Thyroid gland (tissue), 4 donors: Measurements from ENCODE around the gene CCDC187. TPM values are rescaled to one million over a fixed set of nuclear protein-coding genes. Genes with fewer than 3 reads are reported as not detected.

Source experiments
- DNase-seq, 2 donors: peaks; one replicate each; pipeline ENCODE4 v3.0.0-alpha.2; 2019
- H3K27ac ChIP-seq, 3 donors: fragments of 200-600 bp; sonication (generic); 1 replicate in 2 of 3; 2 replicates in 1 of 3; pipeline ENCODE4 v1.5.1; 2016 to 2019; ENCODE audit warnings: mild to moderate bottlenecking in 1 of 3, moderate library complexity in 1 of 3
- H3K27me3 ChIP-seq: fragments of 200-600 bp; sonication (generic); one replicate; pipeline ENCODE4 v1.5.1; 2019
- H3K36me3 ChIP-seq, 2 donors: fragments of 200-600 bp; sonication (generic); one replicate each; pipeline ENCODE4 v1.5.1; 2016 to 2019
- H3K4me1 ChIP-seq, 2 donors: fragments of 200-600 bp; sonication (generic); one replicate each; pipeline ENCODE4 v1.5.1; 2017 to 2019
- H3K4me3 ChIP-seq, 3 donors: fragments of 200-600 bp; sonication (generic); replicated peaks in 1 of 3; 1 replicate in 2 of 3; 2 replicates in 1 of 3; pipeline ENCODE4 v1.5.1; 2016; ENCODE audit warnings: mild to moderate bottlenecking in 1 of 3
- H3K9me3 ChIP-seq: fragments of 200-600 bp; sonication (generic); one replicate; pipeline ENCODE4 v1.5.1; 2017
- CTCF ChIP-seq, 6 experiments: fragments of 200-600 bp in 3 of 6; fragments of 450-650 bp in 3 of 6; sonication (generic) in 3 of 6; IDR thresholded peaks; one replicate each; pipeline ENCODE4 v1.5.1; 2016 to 2019; ENCODE audit warnings: antibody characterized with exemption in 6 of 6, mild to moderate bottlenecking in 2 of 6, inconsistent platforms in 1 of 6, moderate library complexity in 1 of 6
- POLR2A ChIP-seq, 2 donors: fragments of 450-650 bp; IDR thresholded peaks; one replicate each; pipeline ENCODE4 v1.6.1; 2017; ENCODE audit warnings: antibody characterized with exemption in 2 of 2, mild to moderate bottlenecking in 2 of 2, moderate library complexity in 1 of 2
- WGBS, 2 donors: methylation state at CpG; one replicate each; pipeline ENCODE4 v1.1.5; 2017; 5-methylcytosine and 5-hydroxymethylcytosine counted together
- intact Hi-C: fragments of 100-400 bp; cut with DNase I; formaldehyde crosslinking; loops from one replicate; pipeline ENCODE4 v1.15.1; 2023
- total RNA-seq, 4 donors: library from RNA; depleted of rRNA; stranded (reverse); fragments of >200 nt; gene quantifications; one replicate each; pipeline ENCODE4 v1.2.3, GENCODE V29; 2016

The CCDC187 gene
- total RNA-seq, 4 donors from 2014 or later = 5.2 to 9.1 (median 6.2) TPM

DNA sequence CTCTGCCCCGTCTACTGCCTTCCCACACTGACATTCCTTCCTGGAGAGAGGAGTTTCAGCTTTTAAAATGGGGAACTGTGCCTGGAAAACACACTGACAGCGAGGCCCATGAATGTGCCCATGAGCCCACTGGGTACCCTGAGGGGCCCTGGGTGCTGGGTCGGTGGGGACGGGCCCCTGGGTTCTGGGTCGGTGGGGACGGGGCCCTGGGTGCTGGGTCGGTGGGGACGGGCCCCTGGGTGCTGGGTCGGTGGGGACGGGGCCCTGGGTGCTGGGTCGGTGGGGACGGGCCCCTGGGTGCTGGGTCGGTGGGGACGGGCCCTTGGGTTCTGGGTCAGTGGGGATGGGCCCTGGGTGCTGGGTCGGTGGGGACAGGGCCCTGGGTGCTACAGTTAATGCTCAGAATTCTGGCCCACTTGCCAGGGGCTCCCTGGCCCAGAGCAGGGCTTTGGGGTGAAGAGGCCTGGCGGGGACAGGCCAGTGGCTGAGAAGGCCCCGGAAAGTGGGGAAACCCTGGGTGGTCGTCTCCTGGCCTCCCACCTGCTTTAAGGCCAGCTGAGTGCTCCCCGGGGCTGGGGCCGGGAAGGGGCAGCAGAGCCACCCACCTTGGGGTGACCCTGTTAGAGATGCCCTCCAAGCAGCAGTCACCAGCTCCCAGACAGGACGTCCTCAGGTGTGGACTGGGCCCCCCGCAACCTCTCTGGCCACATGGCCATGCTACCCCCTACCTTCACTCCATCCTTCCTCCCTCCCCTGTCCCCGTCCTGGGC, 25.9 kb upstream of the CCDC187 start:
- peaks cover 16 to 26% of the 10 kb centered on the region in 2 donors for H3K4me1 ChIP-seq
- 88 to 91% methylated on average over 10 to 19 of the region's 23 CpGs for WGBS, 2 donors
- TF ChIP-seq POLR2A (IDR thresholded peaks at IDR 0.05) (no peak), CTCF (IDR thresholded peaks at IDR 0.05) (no peak)
- H3K27me3 ChIP-seq = no peaks in the 10 kb centered on the region
- intact Hi-C loops = no loop called here
- no peaks in the 10 kb centered on the region for H3K9me3 ChIP-seq
- no peak overlapping the region for H3K4me3 ChIP-seq
- no peaks in the 10 kb centered on the region for H3K36me3 ChIP-seq
- DNase-seq = no peak
- no peak overlapping the region for H3K27ac ChIP-seq

GRCh38 chr9:136329211-136329627, 25.3 kb upstream of the CCDC187 start:
- no peak for DNase-seq
- intact Hi-C loops = no loop called here
- Histone ChIP-seq H3K27me3 (no peaks in the 10 kb centered on the region), H3K4me1 (peaks cover 20 to 26% of the 10 kb centered on the region in 2 donors), H3K27ac (no peak overlapping the region), H3K36me3 (no peaks in the 10 kb centered on the region), H3K4me3 (no peak overlapping the region), H3K9me3 (no peaks in the 10 kb centered on the region)
- WGBS, 2 donors = 75 to 85% methylated on average over 4 to 6 of the region's 19 CpGs
- TF ChIP-seq CTCF (IDR thresholded peaks at IDR 0.05) (no peak), POLR2A (IDR thresholded peaks at IDR 0.05) (no peak)

- peaks cover 20 to 26% of the 10 kb centered on the region in 2 donors for H3K4me1 ChIP-seq
- no peak for DNase-seq
- intact Hi-C loops = no loop called here
- H3K9me3 ChIP-seq = no peaks in the 10 kb centered on the region
- no peaks in the 10 kb centered on the region for H3K36me3 ChIP-seq
- peak overlapping the region in 1 of 3 donors; percentile 53 for H3K27ac ChIP-seq
- TF ChIP-seq POLR2A (IDR thresholded peaks at IDR 0.05) (no peak), CTCF (IDR thresholded peaks at IDR 0.05) (no peak)
- H3K27me3 ChIP-seq = no peaks in the 10 kb centered on the region
- peak overlapping the region in 1 of 3 donors; percentile 55 for H3K4me3 ChIP-seq
- 11 to 38% methylated on average over 7 to 14 of the region's 15 CpGs for WGBS, 2 donors
These were observed 24.7 kb upstream of the CCDC187 start for GRCh38 chr9:136328622-136329041.

- Histone ChIP-seq H3K36me3 (no peaks in the 10 kb centered on the region), H3K27me3 (no peaks in the 10 kb centered on the region), H3K4me1 (peaks cover 20 to 26% of the 10 kb centered on the region in 2 donors), H3K9me3 (no peaks in the 10 kb centered on the region), H3K4me3 (peak overlapping the region in 1 of 3 donors; percentile 55), H3K27ac (peak overlapping the region in 2 of 3 donors; percentile 53 to 69)
- TF ChIP-seq POLR2A (IDR thresholded peaks at IDR 0.05) (no peak), CTCF (IDR thresholded peaks at IDR 0.05) (no peak)
- intact Hi-C loops = no loop called here
- 10 to 37% methylated on average over 2 to 9 of the region's 13 CpGs for WGBS, 2 donors
- DNase-seq = peak; percentile 80 to 84
These were observed 24.2 kb upstream of the CCDC187 start for GRCh38 chr9:136328011-136328621.
